GM23338 (cell line): ENCODE data around the gene VEGFB. TPM values are rescaled to one million over a fixed set of nuclear protein-coding genes. Genes with fewer than 3 reads are reported as not detected.

ENCODE experiments used
- ATAC-seq: fragments of 200-7000 bp; cut with Tn5 transposase; 3 replicates; pipeline ENCODE4 v1.9.1; 2020
- DNase-seq: peaks from one replicate; pipeline ENCODE4 v3.0.0-alpha.2; 2015; ENCODE audit warnings: low spot score
- H2AFZ ChIP-seq: fragments of 200-600 bp; sonication (generic); 2 replicates; pipeline ENCODE4 v1.8.0; 2016; ENCODE audit warnings: antibody characterized with exemption, mild to moderate bottlenecking, moderate library complexity
- H3F3A ChIP-seq: fragments of 200-600 bp; sonication (generic); replicated peaks from 2 replicates; pipeline ENCODE4 v1.8.0; 2017; ENCODE audit warnings: antibody characterized with exemption, mixed run types, low read depth
- H3K27ac ChIP-seq: fragments of 200-600 bp; sonication (generic); 2 replicates; pipeline ENCODE4 v1.6.1; 2016; ENCODE audit warnings: low read depth
- H3K27me3 ChIP-seq: fragments of 200-600 bp; sonication (generic); 2 replicates; pipeline ENCODE4 v1.8.0; 2016; ENCODE audit warnings: mild to moderate bottlenecking, mixed run types, moderate library complexity; ENCODE audit not compliant: insufficient read depth
- H3K36me3 ChIP-seq: fragments of 200-600 bp; sonication (generic); 2 replicates; pipeline ENCODE4 v1.8.0; 2016; ENCODE audit warnings: mild to moderate bottlenecking; ENCODE audit not compliant: insufficient read depth
- H3K4me1 ChIP-seq: fragments of 200-600 bp; sonication (generic); 2 replicates; pipeline ENCODE4 v1.8.0; 2016; ENCODE audit warnings: mild to moderate bottlenecking, moderate library complexity; ENCODE audit not compliant: insufficient read depth
- H3K4me2 ChIP-seq: fragments of 200-600 bp; sonication (generic); 2 replicates; pipeline ENCODE4 v1.7.1; 2017; ENCODE audit warnings: mixed run types
- H3K4me3 ChIP-seq: fragments of 200-600 bp; sonication (generic); 2 replicates; pipeline ENCODE4 v1.6.1; 2016; ENCODE audit warnings: mixed run types
- H3K79me2 ChIP-seq: fragments of 200-600 bp; sonication (generic); replicated peaks from 2 replicates; pipeline ENCODE4 v1.8.0; 2017; ENCODE audit warnings: mild to moderate bottlenecking; ENCODE audit not compliant: insufficient read depth
- H3K9me2 ChIP-seq: fragments of 200-600 bp; sonication (generic); 2 replicates; pipeline ENCODE4 v1.8.0; 2017; ENCODE audit not compliant: insufficient read depth
- H4K20me1 ChIP-seq: fragments of 200-600 bp; sonication (generic); replicated peaks from 2 replicates; pipeline ENCODE4 v1.8.0; 2017; ENCODE audit warnings: mild to moderate bottlenecking; ENCODE audit not compliant: insufficient read depth
- H3K27ac Mint-ChIP-seq: 2 replicates; pipeline ENCODE4 v1.8.0; 2020; ENCODE audit warnings: inconsistent platforms, mild to moderate bottlenecking, moderate library complexity, mixed read lengths
- H3K27me3 Mint-ChIP-seq: 3 replicates; pipeline ENCODE4 v1.8.0; 2022; ENCODE audit warnings: low read depth, mild to moderate bottlenecking, moderate library complexity, mixed read lengths, inconsistent platforms; ENCODE audit not compliant: insufficient read depth, poor library complexity
- H3K36me3 Mint-ChIP-seq: 3 replicates; pipeline ENCODE4 v1.8.0; 2021; ENCODE audit warnings: low read depth, mild to moderate bottlenecking, inconsistent platforms, moderate library complexity, mixed read lengths
- H3K4me1 Mint-ChIP-seq: 3 replicates; pipeline ENCODE4 v1.8.0; 2020; ENCODE audit warnings: mild to moderate bottlenecking, inconsistent platforms, mixed read lengths
- H3K4me3 Mint-ChIP-seq: 3 replicates; pipeline ENCODE4 v1.8.0; 2021; ENCODE audit warnings: moderate library complexity, mild to moderate bottlenecking, inconsistent platforms, mixed read lengths
- H3K9me3 Mint-ChIP-seq: 3 replicates; pipeline ENCODE4 v1.8.0; 2020; ENCODE audit warnings: moderate library complexity, mild to moderate bottlenecking, inconsistent platforms, mixed read lengths
- CREB1 ChIP-seq: fragments of 250-450 bp; sonication (Bioruptor Pico); IDR thresholded peaks from 2 replicates; pipeline ENCODE4 v1.5.0; 2020; ENCODE audit warnings: low read depth, mild to moderate bottlenecking, moderate library complexity
- CTCF ChIP-seq, 2 experiments: fragments of 200-600 bp in 1 of 2; sonication (generic) in 1 of 2; conservative IDR thresholded peaks; 2 replicates each; pipeline versions ENCODE4 v1.5.1 to v1.6.1; 2016 to 2017; ENCODE audit warnings: antibody characterized with exemption in 2 of 2, low read depth in 2 of 2, mild to moderate bottlenecking in 2 of 2, moderate library complexity in 1 of 2
- EZH2 ChIP-seq: fragments of 200-600 bp; sonication (generic); IDR thresholded peaks from one replicate; pipeline ENCODE4 v1.8.0; 2017; ENCODE audit warnings: antibody characterized with exemption, mild to moderate bottlenecking, low read depth; ENCODE audit not compliant: unreplicated experiment
- EZH2phosphoT487 ChIP-seq: fragments of 200-600 bp; sonication (generic); IDR thresholded peaks from one replicate; pipeline ENCODE4 v1.8.1; 2018; ENCODE audit warnings: antibody characterized with exemption; ENCODE audit not compliant: unreplicated experiment
- JUNB ChIP-seq: IDR thresholded peaks from one replicate; pipeline ENCODE4 v1.6.1; 2016; ENCODE audit warnings: antibody characterized with exemption; ENCODE audit not compliant: unreplicated experiment
- NANOG ChIP-seq: IDR thresholded peaks from 2 replicates; pipeline ENCODE4 v1.6.1; 2016; ENCODE audit warnings: antibody characterized with exemption, borderline replicate concordance
- REST ChIP-seq: IDR thresholded peaks from one replicate; pipeline ENCODE4 v1.6.1; 2018; ENCODE audit warnings: antibody characterized with exemption; ENCODE audit not compliant: unreplicated experiment
- ZNF114 ChIP-seq: fragments of 250-450 bp; sonication (Bioruptor Pico); IDR thresholded peaks from 2 replicates; pipeline ENCODE4 v1.5.0; 2020; ENCODE audit warnings: mild to moderate bottlenecking, moderate library complexity
- ZNF331 ChIP-seq: fragments of 250-450 bp; sonication (Bioruptor Pico); IDR thresholded peaks from 2 replicates; pipeline ENCODE4 v1.5.0; 2020; ENCODE audit warnings: low read depth, mild to moderate bottlenecking, moderate library complexity
- polyA plus RNA-seq: library from polyadenylated mRNA; unstranded; fragments of >200 nt; fragmentation: Nextera tagmentation; extraction: Ambion mirVana; gene quantifications from 2 replicates; pipeline ENCODE4 v1.2.1, GENCODE V29; 2016
- total RNA-seq: library from RNA; depleted of rRNA; stranded (reverse); fragments of >200 nt; shearing (Covaris generic); gene quantifications from 2 replicates; pipeline ENCODE4 v1.2.3, GENCODE V29; 2014

VEGFB gene
- total and polyA plus RNA-seq, 2 experiments from 2014 or later, result 20.8 to 25.8 TPM

GRCh38 chr11:64286801-64287159 lies 52.4 kb downstream of the VEGFB start (continued):
- TF ChIP-seq EZH2phosphoT487, result no peak
- TF ChIP-seq REST, result no peak

- no peak for DNase-seq
- H3F3A ChIP-seq, result peaks cover 13% of the 10 kb centered on the region; the same call in 1 of the 2 replicates
- Mint-ChIP-seq H3K27me3 (peaks cover 45% of the 10 kb centered on the region), H3K36me3 (no peaks in the 10 kb centered on the region; the same call in 2 of the 3 replicates), H3K27ac (no peak overlapping the region), H3K9me3 (no peaks in the 10 kb centered on the region; the same call in 1 of the 3 replicates), H3K4me3 (no peak overlapping the region), H3K4me1 (peaks cover 11% of the 10 kb centered on the region)
- peaks cover 50% of the 10 kb centered on the region for H3K27me3 ChIP-seq
- H3K36me3 ChIP-seq, result no peaks in the 10 kb centered on the region
- peaks cover 8% of the 10 kb centered on the region for H3K4me1 ChIP-seq
- no peak for ATAC-seq
- no peaks in the 10 kb centered on the region for H3K9me2 ChIP-seq
- H3K79me2 ChIP-seq, result no peaks in the 10 kb centered on the region
- H3K4me3 ChIP-seq, result no peak overlapping the region
- H4K20me1 ChIP-seq, result no peaks in the 10 kb centered on the region
- no peak overlapping the region for H2AFZ ChIP-seq
- no peak overlapping the region for H3K4me2 ChIP-seq
- H3K27ac ChIP-seq, result no peak overlapping the region
- TF ChIP-seq CREB1 (CRISPR knock-in tag) (no peak), EZH2phosphoT487 (no peak), CTCF (conservative IDR thresholded peaks at IDR 0.05; ENCODE audit: low read depth in 2 of 2) (no peak), NANOG (no peak), EZH2 (no peak), REST (no peak), ZNF114 (CRISPR knock-in tag) (no peak), JUNB (no peak), ZNF331 (CRISPR knock-in tag) (no peak)
Measured at GRCh38 chr11:64287676-64288352, 53.4 kb downstream of the VEGFB start.
